Measurements from ENCODE around the gene ADAMTSL2. TPM values are rescaled to one million over a fixed set of nuclear protein-coding genes. Genes with fewer than 3 reads are reported as not detected.

The ADAMTSL2 gene
- total RNA-seq, 3 donors from 2014 or later (not counting 1 experiment from before 2014, with no cell fraction given) = not detected

DNA sequence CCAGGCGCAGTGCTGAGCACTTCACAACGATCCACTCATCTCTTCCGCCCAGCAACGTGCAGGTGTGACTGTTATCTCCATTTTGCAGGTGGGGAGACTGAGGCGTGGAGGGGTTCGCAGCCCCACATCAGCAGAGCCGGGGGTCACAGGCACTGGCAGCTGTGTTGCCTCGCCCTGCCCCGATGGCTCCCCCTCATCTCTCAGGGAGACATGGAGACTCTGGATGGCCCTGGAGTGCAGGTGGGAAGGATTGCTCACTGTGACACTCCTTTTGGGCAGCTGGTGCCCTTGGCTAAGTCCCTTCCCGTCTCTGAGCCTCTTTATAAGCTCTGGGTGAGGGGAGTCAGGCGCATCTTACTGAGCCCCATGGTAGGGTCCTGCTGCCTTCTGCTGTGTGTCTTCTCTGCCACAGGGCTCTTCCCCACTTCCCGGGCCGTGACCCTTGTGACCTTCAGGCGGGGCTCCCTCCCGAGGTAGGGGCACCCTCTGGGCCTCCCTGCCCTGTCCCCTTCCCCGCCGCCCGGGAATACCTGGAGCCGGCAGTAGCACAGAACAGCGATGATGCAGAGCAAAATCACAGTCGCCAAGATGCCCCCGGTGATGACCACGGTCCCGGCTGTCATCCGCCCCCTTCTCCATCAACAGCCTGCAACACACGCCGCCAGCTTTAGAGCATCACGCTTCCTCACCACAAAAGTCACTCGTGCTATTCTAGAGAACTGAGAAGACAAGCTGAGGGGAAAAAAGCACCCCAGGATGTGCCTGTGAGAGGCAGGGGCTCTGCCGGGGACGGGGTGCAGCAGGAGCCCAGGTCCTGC lies 45.3 kb downstream of the ADAMTSL2 start:
- peaks cover 5% of the 10 kb centered on the region for H3K4me1 ChIP-seq (ENCODE audit: control insufficient read depth, insufficient read depth, low read length)
- DNase-seq (no peak), ATAC-seq (no peak)
- no peak overlapping the region for H3K27ac ChIP-seq (ENCODE audit: low read length)
- TF ChIP-seq, protein P1, sequence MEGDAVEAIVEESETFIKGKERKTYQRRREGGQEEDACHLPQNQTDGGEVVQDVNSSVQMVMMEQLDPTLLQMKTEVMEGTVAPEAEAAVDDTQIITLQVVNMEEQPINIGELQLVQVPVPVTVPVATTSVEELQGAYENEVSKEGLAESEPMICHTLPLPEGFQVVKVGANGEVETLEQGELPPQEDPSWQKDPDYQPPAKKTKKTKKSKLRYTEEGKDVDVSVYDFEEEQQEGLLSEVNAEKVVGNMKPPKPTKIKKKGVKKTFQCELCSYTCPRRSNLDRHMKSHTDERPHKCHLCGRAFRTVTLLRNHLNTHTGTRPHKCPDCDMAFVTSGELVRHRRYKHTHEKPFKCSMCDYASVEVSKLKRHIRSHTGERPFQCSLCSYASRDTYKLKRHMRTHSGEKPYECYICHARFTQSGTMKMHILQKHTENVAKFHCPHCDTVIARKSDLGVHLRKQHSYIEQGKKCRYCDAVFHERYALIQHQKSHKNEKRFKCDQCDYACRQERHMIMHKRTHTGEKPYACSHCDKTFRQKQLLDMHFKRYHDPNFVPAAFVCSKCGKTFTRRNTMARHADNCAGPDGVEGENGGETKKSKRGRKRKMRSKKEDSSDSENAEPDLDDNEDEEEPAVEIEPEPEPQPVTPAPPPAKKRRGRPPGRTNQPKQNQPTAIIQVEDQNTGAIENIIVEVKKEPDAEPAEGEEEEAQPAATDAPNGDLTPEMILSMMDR (IDR thresholded peaks at IDR 0.05) = no peak
- Mint-ChIP-seq H3K9me3 (no peaks in the 10 kb centered on the region), H3K4me1 (peaks cover 5 to 12% of the 10 kb centered on the region in 2 donors), H3K4me3 (no peak overlapping the region), H3K27ac (no peak overlapping the region), H3K27me3 (ENCODE audit: low read depth in 2 of 2) (peaks cover 44 to 56% of the 10 kb centered on the region in 2 donors), H3K36me3 (no peaks in the 10 kb centered on the region)
- H3K4me3 ChIP-seq (ENCODE audit: low read length) = no peak overlapping the region
- peaks cover 6% of the 10 kb centered on the region for H3K27me3 ChIP-seq (ENCODE audit: control insufficient read depth, insufficient read depth, low read length)
- intact Hi-C loops (cut with micrococcal nuclease) = no loop called here
- H3K36me3 ChIP-seq (ENCODE audit: control insufficient read depth, insufficient read depth, low read length) = no peaks in the 10 kb centered on the region
- WGBS (ENCODE audit: insufficient coverage) = 61% methylated on average over 31 of the region's 31 CpGs
- H3K9me3 ChIP-seq (ENCODE audit: control insufficient read depth, insufficient read depth, low read length) = no peaks in the 10 kb centered on the region

DNA sequence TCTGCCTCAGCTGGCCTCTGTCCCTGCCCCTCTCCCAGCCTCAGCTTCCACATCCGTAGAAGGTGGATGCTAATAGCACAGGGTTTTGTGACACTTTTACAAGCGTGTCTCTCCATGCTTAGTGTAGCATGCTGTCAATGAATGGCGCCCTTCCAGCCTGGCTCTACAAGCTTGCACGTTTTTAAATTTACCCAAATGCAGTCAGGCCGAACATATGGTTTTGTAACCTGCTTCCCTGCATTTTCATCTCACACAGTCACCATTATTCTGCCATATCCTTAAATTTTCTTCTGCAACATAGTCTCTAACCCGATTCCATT lies 45.9 kb downstream of the ADAMTSL2 start:
- intact Hi-C loops (cut with micrococcal nuclease) = no loop called here
- Histone ChIP-seq H3K36me3 (ENCODE audit: control insufficient read depth, insufficient read depth, low read length) (no peaks in the 10 kb centered on the region), H3K4me1 (ENCODE audit: control insufficient read depth, insufficient read depth, low read length) (peaks cover 7% of the 10 kb centered on the region), H3K4me3 (ENCODE audit: low read length) (no peak overlapping the region), H3K27ac (ENCODE audit: low read length) (no peak overlapping the region), H3K9me3 (ENCODE audit: control insufficient read depth, insufficient read depth, low read length) (no peaks in the 10 kb centered on the region), H3K27me3 (ENCODE audit: control insufficient read depth, insufficient read depth, low read length) (peaks cover 7% of the 10 kb centered on the region)
- peaks cover 5 to 12% of the 10 kb centered on the region in 2 donors for H3K4me1 Mint-ChIP-seq
- H3K27ac Mint-ChIP-seq = no peak overlapping the region
- no peak overlapping the region for H3K4me3 Mint-ChIP-seq
- ATAC-seq = no peak
- H3K36me3 Mint-ChIP-seq = no peaks in the 10 kb centered on the region
- TF ChIP-seq, protein P1 (IDR thresholded peaks at IDR 0.05) = no peak
- peaks cover 45 to 56% of the 10 kb centered on the region in 2 donors for H3K27me3 Mint-ChIP-seq (ENCODE audit: low read depth in 2 of 2)
- DNase-seq = no peak
- 80% methylated on average over 6 of the region's 6 CpGs for WGBS (ENCODE audit: insufficient coverage)
- no peaks in the 10 kb centered on the region for H3K9me3 Mint-ChIP-seq

DNA sequence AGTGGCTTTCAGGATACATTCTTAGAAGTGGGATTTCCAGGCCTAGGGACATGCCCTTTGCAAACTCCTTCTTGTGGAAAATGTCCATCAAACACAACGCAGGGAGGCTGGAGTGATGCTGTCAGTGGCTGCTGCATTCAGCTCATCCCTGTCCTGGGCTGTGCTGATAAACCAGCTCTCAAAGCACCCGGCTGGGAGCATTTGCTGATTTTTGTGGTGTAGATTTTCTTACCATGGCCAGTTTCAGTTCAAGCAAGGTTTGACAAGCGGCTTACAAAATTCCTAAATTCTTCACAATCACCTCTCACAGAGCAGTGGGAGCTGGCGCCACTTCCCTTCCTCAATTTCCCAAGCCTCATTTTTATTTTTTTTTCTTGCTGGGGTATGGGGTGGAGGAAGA lies 46.5 kb downstream of the ADAMTSL2 start:
- no peak overlapping the region for H3K4me3 Mint-ChIP-seq
- peaks cover 13% of the 10 kb centered on the region for H3K27me3 ChIP-seq (ENCODE audit: control insufficient read depth, insufficient read depth, low read length)

More for the DNA sequence above, 46.5 kb downstream of the ADAMTSL2 start:
- peaks cover 11% of the 10 kb centered on the region for H3K4me1 ChIP-seq (ENCODE audit: control insufficient read depth, insufficient read depth, low read length)
- DNase-seq (no peak), ATAC-seq (no peak)
- peaks cover 43 to 55% of the 10 kb centered on the region in 2 donors for H3K27me3 Mint-ChIP-seq (ENCODE audit: low read depth in 2 of 2)
- H3K4me1 Mint-ChIP-seq = peaks cover 5 to 12% of the 10 kb centered on the region in 2 donors
- no peaks in the 10 kb centered on the region for H3K36me3 ChIP-seq (ENCODE audit: control insufficient read depth, insufficient read depth, low read length)
- no peaks in the 10 kb centered on the region for H3K36me3 Mint-ChIP-seq
- intact Hi-C loops (cut with micrococcal nuclease) = no loop called here
- no peaks in the 10 kb centered on the region for H3K9me3 Mint-ChIP-seq
- no peaks in the 10 kb centered on the region for H3K9me3 ChIP-seq (ENCODE audit: control insufficient read depth, insufficient read depth, low read length)
- TF ChIP-seq, protein P1 (IDR thresholded peaks at IDR 0.05) = no peak
- H3K27ac ChIP-seq (ENCODE audit: low read length) = no peak overlapping the region
- WGBS (ENCODE audit: insufficient coverage) = 67% methylated on average over 3 of the region's 4 CpGs
- no peak overlapping the region for H3K4me3 ChIP-seq (ENCODE audit: low read length)
- H3K27ac Mint-ChIP-seq = no peak overlapping the region

Data from natural killer cell (primary cell).